Activated T-helper 2 cell treated with anti-CD3 and anti-CD28 coated beads, Interferon-gamma antibody, Interleukin-2, Interleukin-4, amounts not matched to agents 10 μg/mL and 5 μg/mL and 100 μg/mL, durations not matched to agents 14 hours and 24 hours and 36 hours (primary cell): ENCODE measurements around the gene NKAIN2. TPM values are rescaled to one million over a fixed set of nuclear protein-coding genes. Genes with fewer than 3 reads are reported as not detected.

Experiments
- DNase-seq: peaks from one replicate; pipeline ENCODE4 v3.0.0; 2021; ENCODE audit warnings: low spot score
- H3K27ac Mint-ChIP-seq: one replicate; pipeline ENCODE4 v1.8.0; 2021; ENCODE audit warnings: mixed read lengths
- H3K27me3 Mint-ChIP-seq: one replicate; pipeline ENCODE4 v1.8.0; 2021; ENCODE audit warnings: low read depth, mixed read lengths
- H3K36me3 Mint-ChIP-seq: one replicate; pipeline ENCODE4 v1.8.0; 2021; ENCODE audit warnings: low read depth, mixed read lengths
- H3K4me1 Mint-ChIP-seq: one replicate; pipeline ENCODE4 v1.8.0; 2021; ENCODE audit warnings: low read depth, mixed read lengths
- H3K4me3 Mint-ChIP-seq: one replicate; pipeline ENCODE4 v1.8.0; 2021; ENCODE audit warnings: low read depth, mild to moderate bottlenecking, moderate library complexity, mixed read lengths
- H3K9me3 Mint-ChIP-seq: one replicate; pipeline ENCODE4 v1.8.0; 2021; ENCODE audit warnings: mixed read lengths
- intact Hi-C: fragments of 100-400 bp; cut with micrococcal nuclease; formaldehyde crosslinking; loops from one replicate; pipeline ENCODE4 v1.15.1; 2023
- total RNA-seq: library from RNA; stranded (reverse); gene quantifications from 2 replicates; pipeline ENCODE4 v1.2.3, GENCODE V29; 2022

Gene NKAIN2
- total RNA-seq, 1 donor from 2014 or later: not detected

GRCh38 chr6:124577734-124578281 lies 774.1 kb downstream of the NKAIN2 start:
- Mint-ChIP-seq H3K27ac (no peak overlapping the region), H3K9me3 (peaks cover 8% of the 10 kb centered on the region), H3K4me3 (no peak overlapping the region), H3K27me3 (no peaks in the 10 kb centered on the region), H3K36me3 (no peaks in the 10 kb centered on the region), H3K4me1 (no peaks in the 10 kb centered on the region)
- intact Hi-C loops: no loop called here
- DNase-seq: no peak

- Mint-ChIP-seq H3K4me1 (no peaks in the 10 kb centered on the region), H3K27me3 (no peaks in the 10 kb centered on the region), H3K4me3 (no peak overlapping the region), H3K27ac (no peak overlapping the region), H3K36me3 (no peaks in the 10 kb centered on the region), H3K9me3 (no peaks in the 10 kb centered on the region)
- intact Hi-C loops: no loop called here
- DNase-seq: no peak
Observed at GRCh38 chr6:124590001-124590400, 786.3 kb downstream of the NKAIN2 start.

- Mint-ChIP-seq H3K36me3 (no peaks in the 10 kb centered on the region), H3K4me1 (no peaks in the 10 kb centered on the region), H3K27me3 (no peaks in the 10 kb centered on the region), H3K4me3 (no peak overlapping the region), H3K9me3 (no peaks in the 10 kb centered on the region), H3K27ac (no peak overlapping the region)
- no peak for DNase-seq
- intact Hi-C loops: no loop called here
Observed at GRCh38 chr6:124599656-124600055, 796.0 kb downstream of the NKAIN2 start.

GRCh38 chr6:124604719-124605118 lies 801.1 kb downstream of the NKAIN2 start:
- Mint-ChIP-seq H3K27me3 (no peaks in the 10 kb centered on the region), H3K36me3 (no peaks in the 10 kb centered on the region), H3K9me3 (no peaks in the 10 kb centered on the region), H3K27ac (no peak overlapping the region), H3K4me1 (no peaks in the 10 kb centered on the region), H3K4me3 (no peak overlapping the region)
- no peak for DNase-seq
- intact Hi-C loops: no loop called here

GRCh38 chr6:124607119-124607627 lies 803.5 kb downstream of the NKAIN2 start:
- Mint-ChIP-seq H3K27me3 (no peaks in the 10 kb centered on the region), H3K9me3 (no peaks in the 10 kb centered on the region), H3K4me3 (no peak overlapping the region), H3K27ac (no peak overlapping the region), H3K4me1 (no peaks in the 10 kb centered on the region), H3K36me3 (no peaks in the 10 kb centered on the region)
- DNase-seq: no peak
- intact Hi-C loops: no loop called here

- H3K36me3 Mint-ChIP-seq: no peaks in the 10 kb centered on the region
- intact Hi-C loops: no loop called here
- no peak overlapping the region for H3K27ac Mint-ChIP-seq
- H3K9me3 Mint-ChIP-seq: no peaks in the 10 kb centered on the region
- no peak overlapping the region for H3K4me3 Mint-ChIP-seq
- no peaks in the 10 kb centered on the region for H3K4me1 Mint-ChIP-seq
- DNase-seq: no peak
- H3K27me3 Mint-ChIP-seq: no peaks in the 10 kb centered on the region
Observed at GRCh38 chr6:124613031-124613430, 809.4 kb downstream of the NKAIN2 start.

GRCh38 chr6:124622351-124622750 lies 818.7 kb downstream of the NKAIN2 start:
- Mint-ChIP-seq H3K27ac (no peak overlapping the region), H3K27me3 (no peaks in the 10 kb centered on the region), H3K36me3 (no peaks in the 10 kb centered on the region), H3K9me3 (no peaks in the 10 kb centered on the region), H3K4me1 (no peaks in the 10 kb centered on the region), H3K4me3 (no peak overlapping the region)
- DNase-seq: no peak
- intact Hi-C loops: no loop called here

- Mint-ChIP-seq H3K27ac (no peak overlapping the region), H3K36me3 (no peaks in the 10 kb centered on the region), H3K9me3 (peaks cover 4% of the 10 kb centered on the region), H3K4me3 (no peak overlapping the region), H3K27me3 (no peaks in the 10 kb centered on the region), H3K4me1 (no peaks in the 10 kb centered on the region)
- intact Hi-C loops: no loop called here
- no peak for DNase-seq
Observed at GRCh38 chr6:124633655-124634054, 830.0 kb downstream of the NKAIN2 start.

- no peaks in the 10 kb centered on the region for H3K4me1 Mint-ChIP-seq
- intact Hi-C loops: no loop called here
- H3K27me3 Mint-ChIP-seq: no peaks in the 10 kb centered on the region
- no peak for DNase-seq
- no peak overlapping the region for H3K27ac Mint-ChIP-seq
- H3K9me3 Mint-ChIP-seq: no peaks in the 10 kb centered on the region
- H3K4me3 Mint-ChIP-seq: no peak overlapping the region
- H3K36me3 Mint-ChIP-seq: no peaks in the 10 kb centered on the region
Observed at GRCh38 chr6:124640432-124640831, 836.8 kb downstream of the NKAIN2 start.

GRCh38 chr6:124655866-124656265 lies 852.2 kb downstream of the NKAIN2 start:
- no peak for DNase-seq
- H3K27me3 Mint-ChIP-seq: no peaks in the 10 kb centered on the region
- intact Hi-C loops: no loop called here
- H3K27ac Mint-ChIP-seq: no peak overlapping the region
- no peaks in the 10 kb centered on the region for H3K4me1 Mint-ChIP-seq
- no peaks in the 10 kb centered on the region for H3K9me3 Mint-ChIP-seq
- H3K4me3 Mint-ChIP-seq: no peak overlapping the region
- H3K36me3 Mint-ChIP-seq: no peaks in the 10 kb centered on the region

GRCh38 chr6:124658053-124658452 lies 854.4 kb downstream of the NKAIN2 start:
- H3K27ac Mint-ChIP-seq: no peak overlapping the region
- H3K9me3 Mint-ChIP-seq: no peaks in the 10 kb centered on the region
- no peak overlapping the region for H3K4me3 Mint-ChIP-seq
- H3K4me1 Mint-ChIP-seq: no peaks in the 10 kb centered on the region
- no peaks in the 10 kb centered on the region for H3K36me3 Mint-ChIP-seq
- no peak for DNase-seq
- intact Hi-C loops: no loop called here
- H3K27me3 Mint-ChIP-seq: no peaks in the 10 kb centered on the region

GRCh38 chr6:124659427-124659826 lies 855.8 kb downstream of the NKAIN2 start:
- no peak for DNase-seq
- H3K4me1 Mint-ChIP-seq: no peaks in the 10 kb centered on the region
- no peaks in the 10 kb centered on the region for H3K27me3 Mint-ChIP-seq
- no peaks in the 10 kb centered on the region for H3K9me3 Mint-ChIP-seq
- intact Hi-C loops: no loop called here
- H3K36me3 Mint-ChIP-seq: no peaks in the 10 kb centered on the region
- no peak overlapping the region for H3K4me3 Mint-ChIP-seq
- H3K27ac Mint-ChIP-seq: no peak overlapping the region

GRCh38 chr6:124660185-124660584 lies 856.5 kb downstream of the NKAIN2 start:
- Mint-ChIP-seq H3K4me3 (no peak overlapping the region), H3K27ac (no peak overlapping the region), H3K36me3 (no peaks in the 10 kb centered on the region), H3K4me1 (no peaks in the 10 kb centered on the region), H3K27me3 (no peaks in the 10 kb centered on the region), H3K9me3 (no peaks in the 10 kb centered on the region)
- intact Hi-C loops: no loop called here
- no peak for DNase-seq

- Mint-ChIP-seq H3K27ac (no peak overlapping the region), H3K9me3 (no peaks in the 10 kb centered on the region)
- intact Hi-C loops: no loop called here
Observed at GRCh38 chr6:124661097-124661661, 857.5 kb downstream of the NKAIN2 start.

More at GRCh38 chr6:124661097-124661661, 857.5 kb downstream of the NKAIN2 start:
- Mint-ChIP-seq H3K4me1 (no peaks in the 10 kb centered on the region), H3K27me3 (no peaks in the 10 kb centered on the region), H3K36me3 (no peaks in the 10 kb centered on the region), H3K4me3 (no peak overlapping the region)
- no peak for DNase-seq
